GM18861 (cell line): ENCODE data around the gene WAPL.
A peak's percentile ranks its signal among the peaks of the same experiment; 100 is the strongest.

Experiments used
- ATAC-seq: cut with Tn5 transposase; IDR thresholded peaks from one replicate; pipeline ENCODE4 v1.9.1; 2021; ENCODE audit not compliant: unreplicated experiment

WAPL gene

DNA sequence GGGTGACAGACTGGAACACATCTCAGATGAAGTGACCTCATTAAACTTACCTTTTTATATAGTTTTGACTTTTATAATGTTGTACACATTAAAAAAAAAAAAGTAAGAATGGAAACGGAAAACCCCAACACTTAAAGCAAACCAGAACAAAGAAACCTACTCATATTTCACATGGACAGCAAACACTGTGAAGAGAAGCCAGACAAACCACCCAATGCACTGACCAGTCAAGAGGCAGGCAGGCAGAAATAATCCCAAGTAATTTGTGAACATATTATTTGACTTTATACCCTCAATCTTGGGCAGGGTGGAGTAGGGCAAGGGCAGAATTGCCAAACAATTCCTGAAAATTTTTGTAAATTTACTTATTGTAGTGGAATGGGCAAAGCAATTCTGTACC, 39.8 kb downstream of the WAPL start:
- ATAC-seq, result no peak

DNA sequence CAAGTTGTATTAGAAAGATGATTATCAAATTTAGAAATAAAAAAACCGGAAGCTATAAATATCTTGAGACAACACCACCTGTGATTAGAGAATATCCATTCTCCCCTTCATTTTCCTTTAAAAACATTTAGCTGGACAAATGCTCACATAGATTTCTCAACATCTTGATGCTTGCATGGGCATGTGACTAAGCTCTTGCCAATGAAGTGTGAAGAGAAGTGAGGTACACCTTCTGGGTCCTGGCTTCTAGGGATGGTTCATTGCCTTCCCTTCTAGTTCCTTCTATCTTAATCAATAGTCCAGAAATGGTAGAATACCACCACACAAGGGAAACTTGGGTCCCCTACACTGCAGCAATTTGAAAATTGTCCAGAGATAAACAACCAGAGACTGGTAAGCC, 41.0 kb downstream of the WAPL start:
- ATAC-seq, result no peak

DNA sequence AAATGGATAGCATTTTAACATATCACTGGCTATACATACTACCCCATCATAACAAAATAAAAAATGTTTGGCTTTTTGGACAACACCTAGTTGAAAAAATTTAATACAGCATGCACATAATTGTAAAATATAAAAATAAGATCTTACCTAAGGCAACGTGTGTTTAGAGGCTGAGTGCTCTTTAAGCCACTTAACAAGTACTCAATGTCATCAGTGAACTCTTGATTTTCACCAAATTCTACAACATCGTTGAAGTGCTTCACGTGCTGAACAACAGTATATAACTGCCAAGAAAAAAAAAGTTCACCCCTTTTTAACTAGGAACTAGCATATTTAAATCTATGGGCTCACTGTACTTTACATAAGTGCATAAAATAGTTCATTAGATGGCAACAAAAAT, 49.5 kb downstream of the WAPL start:
- no peak for ATAC-seq

DNA sequence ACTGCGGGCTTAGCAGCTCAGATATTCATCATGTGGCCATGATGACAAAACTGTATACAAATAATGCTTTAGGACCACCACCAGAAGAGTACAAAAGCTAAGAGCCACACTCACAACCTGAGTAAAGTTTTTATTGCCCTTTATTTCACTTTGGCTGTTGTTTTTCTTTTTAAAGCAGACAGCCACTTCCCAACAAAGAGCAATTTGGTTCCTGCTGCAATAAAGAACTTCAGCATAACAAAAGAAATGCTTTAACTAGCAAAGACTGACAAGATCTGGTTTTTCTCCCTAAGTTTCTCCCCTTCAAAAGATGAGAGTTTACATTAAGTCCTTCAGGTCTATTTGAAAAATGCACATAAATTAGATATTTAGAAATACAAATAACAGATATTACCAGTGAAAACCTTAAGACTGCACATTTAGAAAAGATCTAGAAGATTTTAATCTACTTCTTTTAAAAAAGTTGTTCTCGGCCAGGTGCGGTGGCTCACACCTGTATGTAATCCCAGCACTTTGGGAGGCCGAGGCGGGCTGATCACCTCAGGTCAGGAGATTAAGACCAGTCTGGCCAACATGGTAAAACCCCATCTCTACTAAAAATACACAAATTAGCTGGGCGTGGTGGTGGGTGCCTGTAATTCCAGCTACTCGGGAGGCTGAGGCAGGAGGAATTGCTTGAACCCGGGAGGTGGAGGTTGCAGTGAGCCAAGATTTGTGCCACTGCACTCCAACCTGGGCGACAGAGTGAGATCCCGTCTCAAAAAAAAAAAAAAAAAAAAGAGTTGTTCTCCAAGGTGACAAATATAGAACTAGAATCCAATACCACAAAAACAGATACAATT, 59.4 kb downstream of the WAPL start:
- ATAC-seq, result no peak

DNA sequence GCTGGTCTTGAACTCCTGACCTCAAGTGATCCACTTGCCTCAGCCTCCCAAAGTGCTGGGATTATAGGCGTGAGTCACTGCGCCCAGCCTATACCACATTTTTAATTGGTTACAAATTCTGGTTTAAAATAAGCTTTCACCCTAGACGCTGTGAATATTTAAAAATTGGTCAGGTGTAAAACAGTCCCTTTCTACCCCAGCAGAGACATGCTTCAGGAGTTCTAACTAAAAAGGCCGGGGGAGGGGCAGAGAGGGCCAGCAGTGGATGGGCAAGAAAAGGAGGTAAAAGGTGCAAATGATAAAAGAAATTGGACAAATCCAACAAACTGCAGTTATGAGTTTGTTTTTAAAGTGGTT, 70.0 kb downstream of the WAPL start:
- peak; percentile 80 for ATAC-seq

- ATAC-seq, result no peak
Measured at GRCh38 chr10:86450806-86451603, 70.6 kb downstream of the WAPL start.

- no peak for ATAC-seq
Measured at GRCh38 chr10:86449926-86450558, 71.5 kb downstream of the WAPL start.

DNA sequence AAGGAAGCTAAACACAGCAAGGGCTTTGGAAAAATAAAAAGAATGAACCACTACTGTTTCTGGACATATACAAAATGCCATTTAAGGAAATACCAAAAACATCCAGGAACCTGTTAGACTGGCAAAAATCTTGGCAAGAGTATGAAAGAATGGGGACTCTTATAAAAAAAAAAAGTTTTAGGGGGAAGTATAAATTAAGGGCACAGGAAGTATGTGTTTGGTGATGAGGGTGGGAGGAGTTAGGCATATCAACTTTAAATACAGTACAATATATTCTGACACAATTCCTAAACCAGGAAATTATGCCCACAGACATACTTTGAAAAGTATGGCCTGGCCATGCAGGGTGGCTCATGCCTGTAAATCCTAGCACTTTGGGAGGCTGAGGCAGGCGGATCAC, 74.2 kb downstream of the WAPL start:
- no peak for ATAC-seq

- ATAC-seq, result no peak
Measured at GRCh38 chr10:86446987-86447386, 74.6 kb downstream of the WAPL start.

DNA sequence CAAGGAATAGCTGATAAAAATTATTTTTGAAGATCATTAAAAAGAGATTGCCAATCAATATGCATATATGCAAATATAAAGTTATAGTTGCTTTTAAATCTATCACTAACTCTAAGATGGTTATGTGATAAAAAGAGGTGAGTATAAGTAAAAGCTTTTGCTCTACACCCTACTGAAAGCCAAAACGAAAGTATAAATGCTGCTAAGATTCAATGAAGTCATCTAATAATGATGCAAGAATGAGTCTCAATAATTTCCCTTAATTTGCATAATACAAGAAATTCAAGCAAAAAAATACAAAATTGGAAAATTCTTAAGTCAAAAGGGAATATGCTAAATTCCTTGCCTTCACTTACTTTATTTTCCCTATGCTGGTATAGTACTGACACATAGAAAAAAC, 75.2 kb downstream of the WAPL start:
- ATAC-seq, result no peak

DNA sequence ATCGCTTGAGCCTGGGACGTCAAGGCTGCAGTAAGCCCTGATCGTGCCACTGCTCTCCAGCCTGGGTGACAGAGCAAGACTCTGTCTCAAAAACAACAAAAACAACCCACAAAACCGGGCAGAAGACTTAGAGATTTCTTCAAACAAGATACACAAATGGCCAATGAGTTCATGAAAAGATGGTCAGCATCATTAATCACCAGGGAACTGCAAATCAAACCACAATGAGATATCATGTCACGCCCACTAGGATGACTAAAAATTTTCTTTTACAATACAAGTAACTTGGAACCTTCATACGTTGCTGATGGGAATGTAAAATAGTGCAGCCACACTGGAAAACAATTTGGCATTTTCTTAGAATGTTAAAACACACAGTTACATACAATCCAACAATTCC, 77.7 kb downstream of the WAPL start:
- no peak for ATAC-seq

DNA sequence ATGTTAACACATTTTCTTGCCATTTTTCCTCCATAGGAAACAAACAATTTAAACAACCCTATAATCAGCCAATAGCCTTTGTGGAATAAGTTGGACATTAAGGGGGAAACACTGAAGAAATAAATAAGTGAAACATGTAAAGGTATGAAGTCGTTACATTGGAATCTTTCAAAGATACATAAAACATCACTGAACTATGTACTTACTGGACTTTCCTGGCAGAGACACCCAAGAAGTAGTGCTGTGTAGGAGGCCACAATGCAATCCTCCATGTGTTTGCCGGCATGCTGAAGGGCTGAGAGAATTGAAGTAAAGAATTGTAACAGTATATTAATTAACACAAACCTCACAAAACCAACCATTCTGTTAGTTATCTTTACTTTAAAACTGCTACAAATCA, 78.5 kb downstream of the WAPL start:
- ATAC-seq, result no peak

DNA sequence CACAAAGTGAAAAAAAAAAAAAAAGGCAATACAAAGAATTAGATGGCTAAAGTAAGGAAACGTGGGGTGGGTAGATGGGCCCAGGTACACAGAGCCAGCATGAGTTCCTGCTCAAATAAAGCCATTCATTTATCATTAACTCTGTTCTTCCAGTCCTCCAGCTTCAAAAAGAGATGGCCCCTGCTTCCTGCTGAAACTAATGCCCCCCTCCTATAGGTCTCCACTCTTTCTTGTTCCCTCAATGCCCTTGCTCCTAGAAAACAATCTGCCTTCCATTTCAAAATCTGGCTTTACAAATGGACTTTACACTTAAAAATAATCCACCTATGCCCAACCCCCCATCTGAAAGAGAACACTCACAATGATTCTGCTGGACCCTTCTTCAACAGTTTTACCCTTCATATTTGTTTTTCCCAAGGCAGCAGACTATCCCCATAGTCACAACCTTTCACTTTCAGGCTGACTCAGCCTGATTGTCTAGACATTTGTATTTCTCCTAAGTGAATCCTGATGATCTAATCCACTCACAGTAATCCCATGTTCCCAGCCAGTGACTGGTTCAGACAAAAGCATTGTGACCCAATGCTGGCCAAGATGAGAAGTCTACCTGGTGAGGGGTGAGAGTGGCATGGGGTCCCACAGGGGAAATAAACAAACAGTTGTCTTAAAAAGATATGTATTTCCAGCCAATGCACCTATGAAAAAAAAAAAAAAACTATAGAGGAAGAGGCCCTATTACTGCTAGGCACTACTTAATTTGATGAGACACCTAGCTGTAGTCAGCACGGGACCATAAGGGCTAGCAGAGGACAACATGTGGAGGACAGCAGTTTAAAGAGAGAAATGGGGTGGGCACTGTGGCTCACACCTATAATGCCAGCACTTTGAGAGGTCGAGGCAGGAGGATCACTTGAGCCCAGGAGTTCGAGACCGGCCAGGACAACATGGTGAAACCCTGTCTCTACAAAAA, 80.4 kb downstream of the WAPL start:
- no peak for ATAC-seq

- no peak for ATAC-seq
Measured at GRCh38 chr10:86439544-86439943, 82.0 kb downstream of the WAPL start.

GRCh38 chr10:86438091-86438749, 83.4 kb downstream of the WAPL start:
- ATAC-seq, result no peak

DNA sequence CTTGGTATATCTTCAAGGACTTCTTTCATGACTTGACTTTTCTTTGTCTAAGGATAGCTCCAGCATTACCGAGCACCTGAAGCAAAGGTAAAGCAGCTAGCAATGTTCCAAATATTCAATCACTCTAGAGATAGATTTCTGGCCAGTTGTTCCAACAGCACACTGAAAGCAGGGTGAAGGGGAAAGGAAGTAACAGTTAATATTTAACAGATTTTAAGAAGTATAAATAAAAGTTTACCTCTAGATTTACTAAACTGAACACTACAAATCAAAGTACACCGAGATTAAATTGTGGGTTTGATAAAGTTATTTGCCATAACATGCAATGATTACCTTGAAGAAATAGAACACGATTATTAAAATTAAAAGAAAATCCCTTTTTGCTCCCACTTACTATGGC, 84.1 kb downstream of the WAPL start:
- ATAC-seq, result no peak

DNA sequence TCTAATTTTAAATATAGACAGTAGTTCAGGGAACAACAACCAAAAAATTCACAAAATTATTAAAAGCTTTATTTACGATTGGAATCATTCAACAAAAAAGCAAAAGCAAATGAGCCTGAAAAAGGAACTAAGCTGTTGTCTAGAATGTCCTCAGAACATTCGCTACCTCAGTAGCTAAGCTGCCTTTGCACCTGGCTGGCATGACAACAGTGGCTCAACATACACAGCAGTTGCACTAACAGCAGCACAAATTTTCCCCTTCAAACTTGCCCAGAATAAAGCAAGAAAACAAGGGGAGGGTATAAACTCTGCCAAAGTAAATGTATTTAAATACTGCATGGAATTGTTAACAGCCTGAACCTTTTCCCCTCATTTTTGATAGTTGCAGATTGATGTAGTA, 84.6 kb downstream of the WAPL start:
- ATAC-seq, result no peak

GRCh38 chr10:86434656-86435055, 86.9 kb downstream of the WAPL start:
- ATAC-seq, result no peak

DNA sequence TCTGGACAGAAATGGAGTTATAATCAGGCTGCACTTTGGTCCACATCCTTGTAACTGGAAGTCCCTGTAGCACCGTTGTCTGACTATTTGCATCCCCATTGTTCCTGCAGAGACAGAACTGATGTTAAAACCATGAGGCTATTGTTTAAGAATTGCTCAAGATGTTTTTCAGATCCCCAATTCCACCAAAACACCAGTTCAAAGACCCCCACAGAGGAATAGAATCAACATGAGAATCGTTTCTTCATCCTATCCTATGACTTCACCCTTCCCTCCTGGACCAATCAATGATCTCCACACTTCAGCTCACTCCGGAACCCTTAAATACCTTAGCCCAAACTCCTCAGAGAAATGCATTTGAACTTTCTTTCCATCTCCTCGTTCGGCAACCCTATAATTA, 97.9 kb downstream of the WAPL start:
- ATAC-seq, result no peak

GRCh38 chr10:86419101-86419500, 102.5 kb downstream of the WAPL start:
- ATAC-seq, result no peak
